AG10803 (cell line): ENCODE data around the gene ATF4.

Experiments
- DNase-seq: peaks from one replicate; pipeline ENCODE4 v3.0.0; 2010; ENCODE audit warnings: low read depth
- H3K4me3 ChIP-seq: 2 replicates; pipeline ENCODE4 v1.5.1; 2011; ENCODE audit warnings: mild to moderate bottlenecking, low read length, control low read depth
- CTCF ChIP-seq: conservative IDR thresholded peaks from 2 replicates; pipeline ENCODE4 v1.5.1; 2011; ENCODE audit warnings: mild to moderate bottlenecking, low read length, control low read depth, inconsistent platforms

The ATF4 gene

DNA sequence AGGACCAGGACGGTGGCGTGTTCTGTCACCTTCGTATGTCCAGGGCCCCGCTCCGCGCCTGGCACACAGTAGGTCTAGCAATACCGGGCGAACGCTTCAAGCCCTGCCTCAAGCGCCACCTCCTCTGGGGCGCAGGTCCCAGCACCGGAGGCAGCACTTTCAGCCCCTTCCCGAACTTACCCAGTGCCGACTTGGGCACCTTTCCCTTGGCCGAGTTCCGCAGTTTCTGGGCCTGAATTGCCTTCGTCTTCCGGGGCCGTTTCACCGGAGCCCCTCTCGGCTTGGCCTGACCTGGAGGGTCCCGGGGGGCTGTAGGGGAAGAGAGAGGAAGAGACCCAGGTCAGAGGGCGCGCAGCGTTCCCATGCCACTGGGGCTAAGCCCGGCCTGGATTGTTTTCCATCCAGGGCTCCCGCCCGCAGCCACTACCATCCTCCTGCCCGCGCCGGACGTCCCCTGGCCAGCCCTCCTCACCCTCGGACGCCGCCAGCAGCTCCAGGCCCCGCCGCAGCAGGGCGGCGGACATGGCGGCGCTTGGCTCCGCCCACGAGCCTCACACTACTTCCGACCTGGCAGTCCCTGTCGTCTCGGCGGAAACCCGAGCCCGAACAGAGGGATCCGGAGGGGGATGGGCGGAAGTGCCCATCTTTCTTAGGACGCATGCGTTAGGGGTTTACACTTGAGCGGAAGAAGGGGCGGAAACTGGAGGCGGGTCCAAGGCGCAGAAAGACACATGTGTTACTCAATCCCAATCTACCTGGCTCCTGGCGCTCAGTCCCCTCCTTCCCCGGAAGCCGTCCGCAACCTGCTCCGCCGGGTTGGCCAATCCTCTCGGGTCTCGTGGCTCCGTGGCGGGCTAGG, 12.1 kb downstream of the ATF4 start, which contains the start of gene RPS19BP1:
Gene RPS19BP1, minus strand, starts transcription at position 534 of the 859 bp plus-strand sequence. Its CDS starts 10 bp downstream, at position 524.
- DNase-seq, result peak; percentile 99
- no peak for TF ChIP-seq CTCF
- H3K4me3 ChIP-seq, result peak within 1 kb of the TSS; percentile 97

DNA sequence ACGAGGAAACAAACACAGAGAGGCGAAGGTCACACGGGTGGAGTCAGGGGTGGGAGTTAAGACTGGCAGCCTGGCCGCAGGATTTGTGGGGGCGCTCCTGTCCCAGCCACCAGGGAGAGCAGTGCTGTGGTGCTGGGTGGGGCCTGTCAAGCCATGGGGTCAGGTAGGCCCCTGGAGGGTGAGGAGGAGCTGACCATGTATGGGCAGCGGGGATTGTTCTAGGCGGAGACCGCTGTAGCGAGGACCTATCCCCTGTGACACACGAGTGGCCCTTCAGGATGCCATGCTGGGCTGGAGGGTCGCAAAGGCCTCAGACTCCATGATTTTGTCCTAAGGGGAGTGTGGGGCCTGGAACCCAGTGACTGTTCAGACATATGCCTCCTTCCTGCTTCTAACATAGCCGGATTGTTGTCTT, 13.7 kb downstream of the ATF4 start:
- no peak for TF ChIP-seq CTCF
- DNase-seq, result no peak
- H3K4me3 ChIP-seq, result no peak overlapping the region

DNA sequence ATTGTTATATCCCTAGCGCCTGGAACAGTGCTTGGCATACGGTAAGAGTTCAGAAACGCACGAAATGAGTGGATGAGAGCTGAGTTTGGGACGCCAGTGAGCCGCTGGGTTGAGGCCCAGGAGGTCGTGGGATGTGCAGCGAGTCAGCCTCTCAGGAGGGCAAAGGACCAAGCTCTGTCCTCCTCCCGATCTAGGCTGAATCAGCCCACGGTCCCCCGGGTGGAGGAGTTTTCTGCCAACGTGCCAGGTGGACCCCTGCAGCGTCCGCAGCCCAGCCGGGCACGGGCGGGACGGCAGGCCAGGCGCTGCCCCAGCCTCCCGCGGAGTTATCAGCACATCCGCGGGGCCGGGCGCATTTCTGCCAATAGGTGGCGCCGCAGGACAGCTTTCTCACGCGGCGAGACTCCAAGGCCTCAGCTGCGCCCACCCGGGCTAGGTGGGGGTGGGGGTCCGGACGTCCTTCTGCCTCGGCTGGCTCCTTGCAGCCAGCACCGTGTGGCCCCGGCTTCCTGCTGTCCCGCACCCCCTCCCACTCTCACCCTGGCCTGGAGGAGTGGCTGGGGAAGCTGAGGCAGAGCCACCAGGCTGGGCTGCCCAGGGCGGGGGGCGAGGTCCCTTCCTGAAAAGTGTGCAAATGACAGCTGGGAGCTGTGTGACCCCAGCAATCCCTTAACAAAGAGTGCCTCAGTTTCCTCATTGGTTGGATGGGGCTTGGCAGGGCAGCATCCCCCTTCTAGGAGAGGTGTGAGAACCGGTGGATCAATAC, 14.4 kb downstream of the ATF4 start:
- DNase-seq, result peak; percentile 53
- peak overlapping the region; percentile 17; the same call in 1 of the 2 replicates for H3K4me3 ChIP-seq
- peak; percentile 65 for TF ChIP-seq CTCF

DNA sequence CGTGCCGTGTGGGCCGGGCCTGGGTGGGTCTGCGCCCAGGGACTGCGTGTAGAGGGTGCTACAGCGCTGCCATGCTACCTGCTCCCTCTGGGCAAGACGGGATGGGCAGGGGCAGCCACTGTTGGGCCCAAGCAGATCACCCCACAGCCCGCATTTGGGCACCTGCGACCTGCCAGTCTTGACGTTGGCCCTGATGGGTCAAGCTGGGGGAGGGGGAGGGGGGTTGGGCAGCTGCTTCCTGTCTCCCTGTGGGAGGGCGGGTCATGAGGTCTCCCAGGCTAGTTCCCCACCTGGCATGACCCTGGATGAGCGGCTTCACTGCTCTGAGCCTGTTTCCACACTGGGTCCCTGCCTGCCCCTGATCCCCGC, 15.0 kb downstream of the ATF4 start:
- H3K4me3 ChIP-seq, result no peak overlapping the region
- no peak for DNase-seq
- TF ChIP-seq CTCF, result no peak

DNA sequence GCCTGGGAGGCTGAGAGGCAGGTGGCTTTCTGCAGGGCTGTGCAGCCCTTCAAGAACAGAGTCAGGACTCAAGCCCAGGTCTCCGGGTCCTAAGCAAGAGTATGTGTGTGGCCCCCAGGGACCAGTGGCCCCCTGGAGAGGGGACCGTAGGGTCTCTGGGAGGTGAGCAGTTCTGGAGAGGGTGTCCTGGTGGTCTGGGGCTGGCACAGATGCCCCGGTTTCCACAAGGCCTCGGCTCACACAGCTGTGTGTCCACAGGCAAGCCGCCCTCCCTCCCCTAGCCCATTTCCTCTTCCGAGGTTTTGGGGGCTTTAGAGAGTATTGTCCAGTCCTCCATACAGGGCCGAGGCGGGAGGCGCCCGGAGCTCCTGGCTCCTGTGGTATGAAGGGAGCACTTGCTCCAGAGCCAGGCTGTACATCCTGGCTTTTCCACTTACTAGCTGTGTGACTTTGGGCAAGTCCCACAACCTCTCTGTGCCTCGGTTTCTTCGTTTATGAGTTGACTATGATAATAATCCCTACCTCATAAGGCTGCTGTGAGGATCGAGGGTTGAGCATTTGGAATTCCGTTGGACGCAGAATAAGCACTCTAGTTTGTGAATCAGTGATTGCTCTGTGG, 15.6 kb downstream of the ATF4 start:
- no peak for DNase-seq
- no peak for TF ChIP-seq CTCF

GRCh38 chr22:39536711-39537110, 16.3 kb downstream of the ATF4 start:
- TF ChIP-seq CTCF, result no peak
- no peak for DNase-seq
- no peak overlapping the region for H3K4me3 ChIP-seq

More for the DNA sequence above, 15.6 kb downstream of the ATF4 start:
- H3K4me3 ChIP-seq, result no peak overlapping the region
